GM19455 (cell line): ENCODE results near the gene HOXA6.

Experiments used
- ATAC-seq: cut with Tn5 transposase; IDR thresholded peaks from one replicate; pipeline ENCODE4 v1.9.1; 2021; ENCODE audit not compliant: unreplicated experiment

The HOXA6 gene

GRCh38 chr7:27147199-27148030 lies at the start of gene HOXA6:
HOXA6 (minus strand) TSS chr7:27147774; CDS start chr7:27147749, 25 bp downstream.
- ATAC-seq, result no peak

GRCh38 chr7:27196287-27196767 lies 48.8 kb upstream of the HOXA6 start:
- ATAC-seq, result no peak

DNA sequence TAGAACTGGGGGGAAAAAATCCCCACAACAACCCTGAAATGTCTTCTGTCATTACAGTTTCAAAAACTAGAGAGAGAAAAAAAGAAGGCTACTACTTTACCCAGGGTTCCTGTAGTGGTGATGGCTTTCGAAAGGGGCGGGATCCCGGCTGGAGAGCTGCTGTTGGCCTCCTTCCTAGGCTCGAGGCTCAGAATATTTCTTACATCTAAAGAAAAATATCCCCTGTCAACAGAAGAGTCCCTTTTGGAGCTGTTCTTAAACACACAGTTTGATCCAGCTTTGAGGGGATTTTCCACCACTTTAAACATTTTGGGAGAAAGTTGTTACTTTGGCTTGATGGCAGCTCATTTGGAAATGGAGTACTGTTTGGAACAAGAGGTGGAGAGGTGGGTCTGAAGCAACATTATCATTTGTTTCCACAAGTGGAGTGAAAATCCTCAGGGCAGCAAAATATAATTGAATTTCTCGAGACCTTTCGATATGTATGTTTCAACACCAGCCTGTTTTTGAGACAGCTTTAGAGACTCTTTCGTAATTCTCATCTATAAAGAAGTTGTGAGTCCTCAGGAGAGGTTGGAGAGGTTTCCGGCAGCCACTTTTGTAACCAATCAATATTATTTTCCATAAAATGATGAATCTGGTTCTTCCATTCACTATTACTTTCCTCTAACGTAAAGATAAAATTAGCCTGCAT lies 47.3 kb upstream of the HOXA6 start:
- no peak for ATAC-seq

DNA sequence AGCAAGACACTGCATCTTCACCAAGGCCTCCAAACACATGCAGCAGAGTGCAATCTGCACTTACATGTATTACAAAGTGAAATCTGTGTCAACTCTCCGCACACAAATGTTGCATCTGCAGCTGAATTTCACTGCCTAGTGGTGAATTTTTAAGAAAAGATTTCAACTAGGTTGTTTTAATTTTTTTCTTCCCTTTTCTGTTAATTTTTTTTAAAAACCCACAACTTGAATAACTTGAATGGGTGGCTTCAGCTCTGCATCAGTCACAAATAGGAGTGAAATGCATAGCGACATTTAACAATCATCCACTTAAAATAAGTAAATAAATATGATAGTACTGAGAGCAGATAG lies 46.4 kb upstream of the HOXA6 start:
- ATAC-seq, result no peak

GRCh38 chr7:27193335-27194001 lies 45.9 kb upstream of the HOXA6 start:
- ATAC-seq, result no peak

DNA sequence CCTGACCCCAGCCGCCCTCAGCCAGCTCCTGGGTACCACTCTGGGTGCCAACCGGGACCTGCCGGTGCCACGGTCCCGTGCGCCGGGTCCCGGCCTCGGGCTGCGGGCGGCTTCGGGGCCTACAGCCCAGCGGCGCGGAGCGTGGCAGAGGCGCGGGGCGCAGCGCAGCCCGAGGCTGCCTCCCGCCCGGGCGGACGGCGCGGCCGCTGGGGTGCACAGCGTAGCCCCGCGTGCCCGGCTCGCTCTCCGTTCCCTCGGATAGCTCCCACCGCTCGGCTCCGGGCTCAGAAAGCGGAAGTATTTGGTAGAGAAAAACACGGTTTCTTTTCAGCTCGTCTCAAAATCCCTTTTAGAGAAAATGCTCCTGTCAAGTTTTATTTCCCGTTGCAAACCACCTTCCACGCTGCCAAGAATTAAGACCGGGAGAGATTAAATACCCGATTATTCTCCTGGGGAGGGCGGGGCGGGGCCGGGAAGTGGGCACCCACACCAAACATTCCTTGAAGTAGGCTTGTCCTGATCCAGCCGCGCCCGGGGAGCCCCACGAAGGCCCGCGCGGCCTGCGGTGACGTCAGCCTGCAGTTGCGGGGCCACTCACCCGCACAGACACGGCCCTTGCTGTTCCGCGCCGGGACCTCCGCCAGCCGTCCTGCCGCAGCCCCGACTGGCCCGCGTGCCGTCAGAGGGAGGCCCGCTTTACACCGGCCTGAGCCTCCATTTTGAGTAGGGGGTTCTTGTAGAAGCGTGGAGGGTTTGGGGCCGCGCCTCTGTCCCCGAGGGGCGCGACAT lies 45.2 kb upstream of the HOXA6 start:
- ATAC-seq, result no peak

GRCh38 chr7:27191833-27192545 lies 44.4 kb upstream of the HOXA6 start:
- no peak for ATAC-seq

GRCh38 chr7:27191161-27191731 lies 43.7 kb upstream of the HOXA6 start:
- no peak for ATAC-seq

- no peak for ATAC-seq
Observed at GRCh38 chr7:27189997-27190748, 42.6 kb upstream of the HOXA6 start.

GRCh38 chr7:27189295-27189996 lies 41.9 kb upstream of the HOXA6 start:
- no peak for ATAC-seq

DNA sequence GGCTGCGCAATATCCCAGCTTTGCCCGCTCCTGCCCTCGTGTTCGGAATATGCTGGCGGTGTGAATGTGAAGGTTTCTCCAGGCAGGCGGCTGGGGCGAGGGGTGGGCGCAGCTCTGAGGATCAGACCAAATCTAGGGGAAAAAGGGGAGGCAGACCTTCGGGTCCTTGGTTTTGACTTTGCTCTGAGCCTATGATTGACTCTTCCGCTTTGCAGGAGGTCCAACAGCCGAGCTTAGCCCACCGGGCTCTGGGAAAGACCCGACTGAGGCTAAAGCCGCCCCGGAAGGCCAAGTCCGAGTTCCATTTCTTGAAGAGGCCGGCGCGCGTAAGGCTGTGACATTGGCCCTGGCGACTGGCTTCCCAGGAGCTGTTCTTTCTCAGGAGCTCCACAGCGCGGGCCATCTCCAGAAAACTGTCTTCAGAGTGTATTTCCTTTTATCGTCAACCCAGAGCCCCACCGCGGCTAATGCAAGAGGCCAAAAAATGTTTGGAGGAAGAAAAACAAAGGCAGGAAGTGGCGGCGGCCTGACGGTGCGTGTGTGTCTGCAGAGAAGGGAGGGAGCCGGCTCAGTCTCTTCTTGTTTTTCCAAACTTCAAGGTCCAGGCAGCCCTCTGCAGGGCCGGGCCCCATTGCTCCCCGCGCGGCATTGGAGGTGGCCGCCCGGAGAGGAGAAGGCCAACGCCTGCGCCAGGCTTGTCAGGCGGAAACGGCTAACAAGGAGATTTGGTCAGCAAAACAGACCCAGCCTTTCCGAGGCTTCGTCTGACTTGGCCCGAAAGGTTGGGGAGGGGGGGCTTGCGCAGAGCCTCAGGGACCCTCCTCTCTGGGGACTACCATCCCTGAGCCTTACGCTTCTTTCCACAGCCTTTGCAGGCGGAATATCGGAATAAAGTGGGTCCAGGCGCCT lies 41.1 kb upstream of the HOXA6 start:
- no peak for ATAC-seq

DNA sequence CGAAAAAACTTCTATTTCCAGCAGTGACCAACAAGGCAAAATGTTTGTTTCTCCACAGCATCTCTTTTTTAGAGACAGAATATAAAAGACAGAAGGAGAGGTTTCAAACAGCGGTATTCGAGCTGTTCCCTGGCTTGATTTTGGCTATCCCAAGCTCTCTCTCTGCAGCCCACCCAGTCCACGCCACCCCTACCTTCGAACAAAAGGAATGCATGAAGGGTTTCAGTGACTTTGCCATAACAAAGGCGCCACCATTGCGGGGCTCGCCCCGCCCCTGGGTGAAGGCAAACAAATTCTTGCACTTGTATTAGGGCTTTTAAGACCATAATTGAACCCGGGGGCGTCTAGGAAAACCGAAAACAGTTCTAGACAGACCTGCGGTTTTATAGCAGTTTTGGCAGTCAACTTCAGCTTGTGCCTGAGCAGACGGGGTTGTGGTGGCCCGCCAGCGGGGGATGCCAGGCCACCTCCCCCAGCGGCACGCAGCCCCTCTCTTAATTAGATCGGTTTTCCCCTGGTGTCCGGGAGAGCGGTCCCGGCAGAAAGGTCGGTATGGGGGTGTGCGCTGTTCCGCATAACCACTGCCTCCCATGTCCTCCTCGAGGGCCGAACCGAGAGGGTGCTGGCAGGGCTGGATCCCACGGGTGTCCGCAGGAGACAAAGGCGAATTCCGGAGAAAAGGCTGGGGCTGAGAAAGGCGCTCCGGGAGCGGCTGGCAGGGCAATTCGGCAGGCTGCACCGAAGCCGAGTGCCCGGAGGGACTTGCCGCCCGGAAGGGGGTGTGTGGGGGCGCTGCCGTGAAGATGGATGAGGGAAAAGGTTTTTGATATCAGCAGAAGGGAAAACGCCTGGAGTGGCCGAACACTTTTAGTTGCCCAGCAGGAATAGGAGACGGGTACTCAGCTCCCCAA lies 40.2 kb upstream of the HOXA6 start:
- ATAC-seq, result no peak

GRCh38 chr7:27186668-27187474 lies 39.3 kb upstream of the HOXA6 start:
- no peak for ATAC-seq

GRCh38 chr7:27185854-27186667 lies 38.5 kb upstream of the HOXA6 start:
- ATAC-seq, result no peak
